Calu3 (cell line): ENCODE measurements around the gene LRRC1. TPM values are rescaled to one million over a fixed set of nuclear protein-coding genes. Genes with fewer than 3 reads are reported as not detected.

Source experiments
- BruUV-seq: library from RNA; stranded (reverse); fragments of 400-500 nt; replicated peaks from 2 replicates; lab custom pipeline; 2021; lab: Mats Ljungman, UMichigan
- CTCF ChIA-PET: fragments of 300-600 bp; sonication (Branson Sonifier 250); formaldehyde crosslinking; loops from one replicate; lab custom pipeline; 2022; ENCODE audit warnings: antibody characterized with exemption; lab: Charles Lee
- DNase-seq: peaks from one replicate; pipeline ENCODE4 v3.0.0; 2022
- H3K27ac Mint-ChIP-seq: one replicate; pipeline ENCODE4 v1.8.0; 2022; ENCODE audit warnings: mixed read lengths; ENCODE audit not compliant: unreplicated experiment
- H3K27me3 Mint-ChIP-seq: one replicate; pipeline ENCODE4 v1.8.0; 2022; ENCODE audit warnings: mixed read lengths; ENCODE audit not compliant: unreplicated experiment
- H3K36me3 Mint-ChIP-seq: one replicate; pipeline ENCODE4 v1.8.0; 2022; ENCODE audit warnings: mild to moderate bottlenecking, moderate library complexity, mixed read lengths; ENCODE audit not compliant: insufficient read depth, unreplicated experiment
- H3K4me1 Mint-ChIP-seq: one replicate; pipeline ENCODE4 v1.8.0; 2022; ENCODE audit warnings: mild to moderate bottlenecking, low read depth, mixed read lengths; ENCODE audit not compliant: unreplicated experiment
- H3K4me3 Mint-ChIP-seq: one replicate; pipeline ENCODE4 v1.8.0; 2022; ENCODE audit warnings: mild to moderate bottlenecking, low read depth, moderate library complexity, mixed read lengths; ENCODE audit not compliant: unreplicated experiment
- H3K9me3 Mint-ChIP-seq: one replicate; pipeline ENCODE4 v1.8.0; 2022; ENCODE audit warnings: low read depth, mixed read lengths; ENCODE audit not compliant: unreplicated experiment
- intact Hi-C: fragments of 100-400 bp; cut with micrococcal nuclease; formaldehyde crosslinking; loops from one replicate; pipeline ENCODE4 v1.10.0; 2022; ENCODE audit not compliant: unreplicated experiment
- total RNA-seq: library from RNA; stranded (reverse); gene quantifications from 2 replicates; pipeline ENCODE4 v1.2.3, GENCODE V29; 2022
- TF ChIP-seq, protein P1 (sequence below): fragments of 200-600 bp; IDR thresholded peaks from one replicate; pipeline ENCODE4 v1.8.0; 2022; ENCODE audit warnings: antibody characterized with exemption; ENCODE audit not compliant: unreplicated experiment

Gene LRRC1
- total RNA-seq, 1 experiment from 2014 or later = 26.6 TPM

DNA sequence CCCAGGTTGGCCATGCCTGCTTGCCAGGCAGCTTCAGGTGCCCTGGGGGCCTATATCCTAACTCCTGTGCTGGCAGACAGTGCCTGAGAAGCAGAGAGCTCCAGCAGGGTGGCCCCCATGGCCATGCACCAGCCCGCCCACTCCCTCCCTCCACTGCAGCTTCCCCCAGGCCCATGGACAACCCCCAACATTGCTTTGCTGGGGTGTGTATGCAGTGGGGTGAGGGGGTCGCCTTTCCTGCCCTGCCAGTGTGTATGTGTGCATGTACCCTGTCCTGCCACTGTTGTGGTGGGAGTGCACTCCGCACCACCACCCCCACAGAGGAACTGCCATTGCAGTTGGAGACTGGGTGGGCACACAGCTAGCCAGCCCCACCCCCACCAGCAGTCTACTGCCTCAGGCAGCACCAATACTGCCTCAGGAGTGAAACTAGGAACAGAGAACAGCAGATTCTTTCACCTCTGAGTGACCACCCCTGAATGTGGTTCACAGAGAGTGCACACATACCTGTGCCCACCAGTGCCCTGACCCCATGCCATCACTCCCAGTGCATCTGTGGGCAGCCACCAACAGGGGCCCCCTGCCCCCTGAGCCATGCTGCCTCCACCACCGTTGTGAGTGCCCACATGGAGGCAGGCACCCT, 151.1 kb downstream of the LRRC1 start:
- Mint-ChIP-seq H3K9me3 (peaks cover 8% of the 10 kb centered on the region), H3K4me3 (no peak overlapping the region), H3K27me3 (no peaks in the 10 kb centered on the region), H3K4me1 (no peaks in the 10 kb centered on the region), H3K27ac (no peak overlapping the region), H3K36me3 (no peaks in the 10 kb centered on the region)
- CTCF ChIA-PET = interaction anchor here (0.6 kb wide), 1 partner anchor 912 kb away, joined by 4 read pairs; no protein-coding TSS in a partner anchor
- no peak for DNase-seq
- TF ChIP-seq, protein P1, sequence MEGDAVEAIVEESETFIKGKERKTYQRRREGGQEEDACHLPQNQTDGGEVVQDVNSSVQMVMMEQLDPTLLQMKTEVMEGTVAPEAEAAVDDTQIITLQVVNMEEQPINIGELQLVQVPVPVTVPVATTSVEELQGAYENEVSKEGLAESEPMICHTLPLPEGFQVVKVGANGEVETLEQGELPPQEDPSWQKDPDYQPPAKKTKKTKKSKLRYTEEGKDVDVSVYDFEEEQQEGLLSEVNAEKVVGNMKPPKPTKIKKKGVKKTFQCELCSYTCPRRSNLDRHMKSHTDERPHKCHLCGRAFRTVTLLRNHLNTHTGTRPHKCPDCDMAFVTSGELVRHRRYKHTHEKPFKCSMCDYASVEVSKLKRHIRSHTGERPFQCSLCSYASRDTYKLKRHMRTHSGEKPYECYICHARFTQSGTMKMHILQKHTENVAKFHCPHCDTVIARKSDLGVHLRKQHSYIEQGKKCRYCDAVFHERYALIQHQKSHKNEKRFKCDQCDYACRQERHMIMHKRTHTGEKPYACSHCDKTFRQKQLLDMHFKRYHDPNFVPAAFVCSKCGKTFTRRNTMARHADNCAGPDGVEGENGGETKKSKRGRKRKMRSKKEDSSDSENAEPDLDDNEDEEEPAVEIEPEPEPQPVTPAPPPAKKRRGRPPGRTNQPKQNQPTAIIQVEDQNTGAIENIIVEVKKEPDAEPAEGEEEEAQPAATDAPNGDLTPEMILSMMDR = no peak
- intact Hi-C loops = no loop called here
- BruUV-seq = no TSS peak

DNA sequence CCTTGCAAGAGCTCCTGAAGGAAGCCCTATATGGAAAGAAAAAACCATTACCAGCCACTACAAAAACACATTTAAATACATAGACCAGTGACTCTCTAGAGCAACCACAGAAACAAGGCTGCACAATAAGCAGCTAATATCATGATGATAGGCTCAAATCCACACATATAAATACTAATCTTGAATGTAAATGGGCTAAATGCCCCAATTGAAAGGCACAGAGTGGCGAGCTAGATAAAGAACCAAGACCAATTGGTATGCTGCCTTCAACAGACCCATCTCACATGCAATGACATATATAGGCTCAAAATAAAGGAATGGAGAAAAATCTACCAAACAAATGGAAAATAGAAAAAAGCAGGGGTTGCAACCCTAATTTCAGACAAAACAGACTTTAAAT, 153.0 kb downstream of the LRRC1 start:
- CTCF ChIA-PET = no interaction called here
- Mint-ChIP-seq H3K4me3 (no peak overlapping the region), H3K36me3 (no peaks in the 10 kb centered on the region), H3K4me1 (no peaks in the 10 kb centered on the region), H3K27me3 (no peaks in the 10 kb centered on the region), H3K9me3 (peaks cover 8% of the 10 kb centered on the region), H3K27ac (no peak overlapping the region)
- TF ChIP-seq, protein P1 = no peak
- BruUV-seq = no TSS peak
- no peak for DNase-seq
- intact Hi-C loops = no loop called here

DNA sequence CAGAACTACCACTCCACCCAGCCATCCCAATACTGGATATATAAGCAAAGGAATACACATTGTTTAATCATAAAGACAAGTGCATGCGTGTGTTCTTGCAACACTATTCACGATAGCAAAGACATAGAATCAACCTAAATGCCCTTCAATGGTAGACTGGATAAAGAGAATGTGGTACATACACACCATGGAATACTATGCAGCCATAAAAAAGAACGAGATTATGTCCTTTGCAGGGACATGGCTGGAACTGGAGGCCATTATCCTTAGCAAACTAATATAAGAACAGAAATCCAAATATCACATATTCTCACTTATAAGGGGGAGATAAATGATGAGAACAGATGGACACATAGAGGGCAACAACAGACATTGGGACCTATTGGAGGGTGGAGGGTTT, 156.6 kb downstream of the LRRC1 start:
- peaks cover 6% of the 10 kb centered on the region for H3K4me1 Mint-ChIP-seq
- H3K27ac Mint-ChIP-seq = no peak overlapping the region
- H3K27me3 Mint-ChIP-seq = no peaks in the 10 kb centered on the region
- no peak for DNase-seq
- TF ChIP-seq, protein P1 = no peak
- CTCF ChIA-PET = no interaction called here
- no peaks in the 10 kb centered on the region for H3K36me3 Mint-ChIP-seq
- intact Hi-C loops = no loop called here
- no TSS peak for BruUV-seq
- H3K9me3 Mint-ChIP-seq = peaks cover 8% of the 10 kb centered on the region
- no peak overlapping the region for H3K4me3 Mint-ChIP-seq

DNA sequence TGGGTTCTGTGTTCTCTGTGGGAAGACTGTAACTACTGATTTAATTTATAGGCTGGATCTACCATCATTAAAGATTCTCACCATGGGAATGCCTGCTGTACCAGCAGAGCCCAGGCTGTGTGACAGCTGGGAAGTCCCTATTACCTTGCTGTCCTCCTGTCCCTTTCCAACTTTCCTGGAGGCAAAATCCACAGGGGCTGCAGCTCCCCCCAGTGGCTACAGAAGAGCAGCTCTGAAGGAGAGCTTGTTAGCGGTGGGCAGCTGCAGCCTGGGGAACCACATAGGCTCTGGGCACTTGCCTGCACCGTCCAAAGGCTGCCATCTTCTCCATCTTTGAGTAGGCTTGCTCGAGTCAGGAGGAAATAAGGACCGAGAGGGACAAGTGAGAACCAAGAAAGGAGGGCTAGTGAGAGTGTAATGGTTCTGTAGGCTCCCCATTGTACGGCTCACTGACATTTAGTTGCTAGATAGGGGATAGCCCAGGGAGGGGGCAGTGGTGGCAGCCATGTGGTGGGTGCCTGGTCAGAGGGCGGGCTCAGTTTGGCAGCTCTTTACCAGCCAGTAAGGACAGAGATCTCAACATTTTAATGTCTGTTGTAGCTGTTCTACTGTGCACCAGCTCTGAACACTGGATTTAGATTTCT, 161.4 kb downstream of the LRRC1 start:
- H3K4me3 Mint-ChIP-seq = no peak overlapping the region
- no peaks in the 10 kb centered on the region for H3K36me3 Mint-ChIP-seq
- CTCF ChIA-PET = interaction anchor here (0.5 to 2.6 kb wide), 16 partner anchors 27 to 463 kb away, joined by 3 to 73 read pairs (median 6); partner anchors contain the start of gene LRRC1
- H3K27me3 Mint-ChIP-seq = no peaks in the 10 kb centered on the region
- no peak overlapping the region for H3K27ac Mint-ChIP-seq
- DNase-seq = peak; percentile 86
- TF ChIP-seq, protein P1 = peak; percentile 89
- intact Hi-C loops = loop anchor here (1.0 to 5.0 kb wide), 4 partner anchors 163 to 305 kb away; no protein-coding TSS in a partner anchor
- no TSS peak for BruUV-seq
- H3K4me1 Mint-ChIP-seq = peaks cover 14% of the 10 kb centered on the region
- H3K9me3 Mint-ChIP-seq = no peaks in the 10 kb centered on the region
